GM12878 (cell line): ENCODE data around the gene TEKT5. TPM values are rescaled to one million over a fixed set of nuclear protein-coding genes. Genes with fewer than 3 reads are reported as not detected.

Source experiments
- BCLAF1 ChIP-seq: fragments of 450-650 bp; IDR thresholded peaks from 2 replicates; pipeline ENCODE4 v1.6.1; 2017; ENCODE audit warnings: antibody characterized with exemption, mild to moderate bottlenecking, moderate library complexity
- BRCA1 ChIP-seq: IDR thresholded peaks from 2 replicates; pipeline ENCODE4 v1.6.1; 2011; ENCODE audit warnings: low read depth, low read length, improper control_type of control experiment
- CEBPB ChIP-seq, 2 experiments: fragments of 150-350 bp in 1 of 2; IDR thresholded peaks; 2 replicates each; pipeline ENCODE4 v1.6.1; 2012 to 2014; ENCODE audit warnings: low read depth in 2 of 2, low read length in 2 of 2, borderline replicate concordance in 1 of 2, inconsistent platforms in 1 of 2
- CEBPZ ChIP-seq: fragments of 150-350 bp; IDR thresholded peaks from 2 replicates; pipeline ENCODE4 v1.6.1; 2016; ENCODE audit warnings: low read depth, low read length
- CREB1 ChIP-seq: IDR thresholded peaks from 2 replicates; pipeline ENCODE4 v1.6.1; 2012; ENCODE audit warnings: low read depth, mild to moderate bottlenecking, inconsistent platforms
- EED ChIP-seq: sonication (generic); IDR thresholded peaks from 2 replicates; pipeline ENCODE4 v1.6.1; 2016; ENCODE audit warnings: antibody characterized with exemption, low read depth
- EP300 ChIP-seq, 2 experiments: fragments of 150-350 bp in 1 of 2; IDR thresholded peaks; 2 replicates each; pipeline ENCODE4 v1.6.1; 2011 to 2012; ENCODE audit warnings: low read depth in 2 of 2, low read length in 2 of 2, borderline replicate concordance in 1 of 2, improper control_type of control experiment in 1 of 2, inconsistent platforms in 1 of 2; ENCODE audit not compliant: control insufficient read depth in 1 of 2
- JUNB ChIP-seq: IDR thresholded peaks from 2 replicates; pipeline ENCODE4 v1.6.1; 2016; ENCODE audit warnings: antibody characterized with exemption, mild to moderate bottlenecking
- KDM1A ChIP-seq: fragments of 200-600 bp; sonication (generic); IDR thresholded peaks from 2 replicates; pipeline ENCODE4 v1.6.1; 2016; ENCODE audit warnings: borderline replicate concordance
- MEF2A ChIP-seq: IDR thresholded peaks from 2 replicates; pipeline ENCODE4 v1.6.1; 2011; ENCODE audit warnings: low read depth, mild to moderate bottlenecking, low read length, moderate library complexity; ENCODE audit not compliant: insufficient read depth
- NFYA ChIP-seq: IDR thresholded peaks from 2 replicates; pipeline ENCODE4 v1.6.1; 2011; ENCODE audit warnings: low read depth, mild to moderate bottlenecking, low read length, improper control_type of control experiment, borderline replicate concordance
- NKRF ChIP-seq: fragments of 450-650 bp; conservative IDR thresholded peaks from 2 replicates; pipeline ENCODE4 v1.6.1; 2017; ENCODE audit warnings: mild to moderate bottlenecking, moderate library complexity
- POU2F2 ChIP-seq: IDR thresholded peaks from 3 replicates; pipeline ENCODE4 v1.6.1; 2011; ENCODE audit warnings: low read depth, mild to moderate bottlenecking, low read length, borderline replicate concordance
- SMARCA5 ChIP-seq: fragments of 450-650 bp; IDR thresholded peaks from 2 replicates; pipeline ENCODE4 v1.6.1; 2017; ENCODE audit warnings: mild to moderate bottlenecking
- SPI1 ChIP-seq: IDR thresholded peaks from 2 replicates; pipeline ENCODE4 v1.6.1; 2011; ENCODE audit warnings: low read depth, mild to moderate bottlenecking, low read length, moderate library complexity, borderline replicate concordance; ENCODE audit not compliant: insufficient read depth
- TAF1 ChIP-seq: IDR thresholded peaks from 2 replicates; pipeline ENCODE4 v1.6.1; 2011; ENCODE audit warnings: mild to moderate bottlenecking, low read depth, low read length, borderline replicate concordance
- polyA plus RNA-seq, 11 experiments: library from polyadenylated mRNA; depleted of rRNA in 4 of 11; unstranded in 6 of 11; stranded (reverse) in 5 of 11; fragments of >200 nt; fragmentation: Nextera tagmentation in 4 of 11; fragmentation: Illumina TruSeq in 1 of 11; extraction: Ambion mirVana in 4 of 11; extraction: Trizol in 1 of 11; gene quantifications; 1 replicate in 1 of 11; 2 replicates in 10 of 11; pipeline versions ENCODE4 v1.2.1 to v1.2.3, GENCODE V29; 2011 to 2016; ENCODE audit warnings: inconsistent platforms in 2 of 11, missing spikeins in 2 of 11, low read depth in 1 of 11
- total RNA-seq, 4 experiments: library from RNA; depleted of rRNA in 3 of 4; stranded (reverse); fragments of >200 nt in 3 of 4; fragmentation: Illumina TruSeq in 1 of 4; extraction: Trizol in 1 of 4; gene quantifications; 2 replicates each; pipeline versions ENCODE4 v1.2.1 to v1.2.3, GENCODE V29; 2013 to 2021

The TEKT5 gene
- total and polyA plus RNA-seq, 10 of the 15 experiments (the other 5 are each of a cell fraction or from before 2014, with no cell fraction given): 0.19 to 2.2 (median 0.68) TPM; not detected in 1

- TF ChIP-seq POU2F2 (no peak), EP300 (IDR thresholded peaks at IDR 0.05; ENCODE audit: borderline replicate concordance in 1 of 2, control insufficient read depth in 1 of 2, low read depth in 2 of 2, low read length in 2 of 2) (peak in 1 of 2 experiments; percentile 12; a peak in 1 of 4 replicates), TAF1 (no peak), MEF2A (no peak), BCLAF1 (no peak), JUNB (0 out of 2 replicates have a peak, but pooled peaks have one; percentile 18), CEBPZ (no peak), NKRF (no peak), BRCA1 (no peak), KDM1A (no peak), NFYA (no peak), SPI1 (peak; percentile 80), CREB1 (no peak), CEBPB (IDR thresholded peaks at IDR 0.05; ENCODE audit: borderline replicate concordance in 1 of 2, low read depth in 2 of 2, low read length in 2 of 2) (no peak), SMARCA5 (no peak), EED (no peak)
These were observed 80.8 kb downstream of the TEKT5 start (continued) for GRCh38 chr16:10613785-10614485.
